Fibroblast of skin of right quadriceps (primary cell): Measurements from ENCODE around the gene NOVA2.

Experiments used
- DNase-seq: peaks from one replicate; pipeline ENCODE4 v3.0.0-alpha.2; 2013

Gene NOVA2

GRCh38 chr19:45960595-45961235, 12.9 kb downstream of the NOVA2 start:
- DNase-seq = no peak

GRCh38 chr19:45959517-45960025, 14.1 kb downstream of the NOVA2 start:
- DNase-seq = no peak

- peak; percentile 16 for DNase-seq
These were observed 14.7 kb downstream of the NOVA2 start for GRCh38 chr19:45958769-45959516.

GRCh38 chr19:45958320-45958719, 15.3 kb downstream of the NOVA2 start:
- no peak for DNase-seq

GRCh38 chr19:45955905-45956608, 17.6 kb downstream of the NOVA2 start:
- no peak for DNase-seq

GRCh38 chr19:45954156-45954555, 19.5 kb downstream of the NOVA2 start:
- DNase-seq = no peak

- DNase-seq = no peak
These were observed 20.0 kb downstream of the NOVA2 start for GRCh38 chr19:45953676-45954075.

- peak; percentile 46 for DNase-seq
These were observed 20.8 kb downstream of the NOVA2 start for GRCh38 chr19:45952686-45953505.

GRCh38 chr19:45952341-45952685, 21.4 kb downstream of the NOVA2 start:
- DNase-seq = no peak

GRCh38 chr19:45947926-45948325, 25.7 kb downstream of the NOVA2 start:
- no peak for DNase-seq

- no peak for DNase-seq
These were observed 33.2 kb downstream of the NOVA2 start for GRCh38 chr19:45940515-45940805.

- no peak for DNase-seq
These were observed 33.7 kb downstream of the NOVA2 start for GRCh38 chr19:45939792-45940514.

GRCh38 chr19:45938733-45939319, 34.8 kb downstream of the NOVA2 start:
- no peak for DNase-seq

- no peak for DNase-seq
These were observed 38.4 kb downstream of the NOVA2 start for GRCh38 chr19:45935267-45935666.

- DNase-seq = no peak
These were observed 39.0 kb downstream of the NOVA2 start for GRCh38 chr19:45934551-45935230.

- DNase-seq = no peak
These were observed 39.9 kb downstream of the NOVA2 start for GRCh38 chr19:45933759-45934158.

GRCh38 chr19:45931055-45931454, 42.6 kb downstream of the NOVA2 start:
- no peak for DNase-seq

GRCh38 chr19:45929247-45929646, 44.4 kb downstream of the NOVA2 start:
- no peak for DNase-seq

GRCh38 chr19:45927565-45928261, 46.0 kb downstream of the NOVA2 start:
- peak; percentile 82 for DNase-seq

- DNase-seq = no peak
These were observed 48.7 kb downstream of the NOVA2 start for GRCh38 chr19:45924891-45925447.

GRCh38 chr19:45922281-45922680, 51.4 kb downstream of the NOVA2 start:
- DNase-seq = no peak
